Measurements from ENCODE around the gene TLE7.

DNA sequence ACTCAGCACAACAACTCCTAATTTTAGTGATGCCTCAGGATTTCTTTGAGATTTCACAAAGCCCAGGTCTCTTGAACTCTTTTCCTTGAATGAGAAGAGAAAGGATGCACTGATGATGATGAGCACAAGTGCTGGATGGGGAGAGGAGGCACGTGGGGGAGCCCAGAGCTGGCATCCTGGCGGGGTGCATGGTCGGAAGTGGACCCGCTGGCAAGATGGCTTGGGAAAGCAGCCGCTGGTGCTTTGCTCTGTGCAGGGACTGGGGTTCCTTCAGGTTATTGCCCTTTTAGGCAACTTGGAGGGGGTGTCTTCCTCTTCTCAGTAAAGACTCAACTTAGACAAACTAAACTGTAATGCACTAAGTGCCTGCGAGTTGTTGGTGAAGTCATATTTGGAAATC, 61.0 kb downstream of the TLE7 start:
- TF ChIP-seq, protein P1, sequence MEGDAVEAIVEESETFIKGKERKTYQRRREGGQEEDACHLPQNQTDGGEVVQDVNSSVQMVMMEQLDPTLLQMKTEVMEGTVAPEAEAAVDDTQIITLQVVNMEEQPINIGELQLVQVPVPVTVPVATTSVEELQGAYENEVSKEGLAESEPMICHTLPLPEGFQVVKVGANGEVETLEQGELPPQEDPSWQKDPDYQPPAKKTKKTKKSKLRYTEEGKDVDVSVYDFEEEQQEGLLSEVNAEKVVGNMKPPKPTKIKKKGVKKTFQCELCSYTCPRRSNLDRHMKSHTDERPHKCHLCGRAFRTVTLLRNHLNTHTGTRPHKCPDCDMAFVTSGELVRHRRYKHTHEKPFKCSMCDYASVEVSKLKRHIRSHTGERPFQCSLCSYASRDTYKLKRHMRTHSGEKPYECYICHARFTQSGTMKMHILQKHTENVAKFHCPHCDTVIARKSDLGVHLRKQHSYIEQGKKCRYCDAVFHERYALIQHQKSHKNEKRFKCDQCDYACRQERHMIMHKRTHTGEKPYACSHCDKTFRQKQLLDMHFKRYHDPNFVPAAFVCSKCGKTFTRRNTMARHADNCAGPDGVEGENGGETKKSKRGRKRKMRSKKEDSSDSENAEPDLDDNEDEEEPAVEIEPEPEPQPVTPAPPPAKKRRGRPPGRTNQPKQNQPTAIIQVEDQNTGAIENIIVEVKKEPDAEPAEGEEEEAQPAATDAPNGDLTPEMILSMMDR (IDR thresholded peaks at IDR 0.05; ENCODE audit: insufficient read depth, low read length, poor library complexity, severe bottlenecking): no peak
- TF ChIP-seq EZH2phosphoT487 (conservative IDR thresholded peaks at IDR 0.05; ENCODE audit: low read length): no peak

Data from SU-DHL-6 (cell line).